ENCODE data around the gene TEN1. TPM values are rescaled to one million over a fixed set of nuclear protein-coding genes. Genes with fewer than 3 reads are reported as not detected.

Gene TEN1
- total and polyA plus RNA-seq, 3 experiments from 2014 or later, result 15.9 to 21.0 (median 17.3) TPM

GRCh38 chr17:75942473-75942872 lies 36.6 kb upstream of the TEN1 start:
- no peak for DNase-seq
- Histone ChIP-seq H3K9me3 (ENCODE audit: low read length) (no peaks in the 10 kb centered on the region), H3K4me1 (ENCODE audit: insufficient read depth, low read length) (peaks cover 10% of the 10 kb centered on the region), H3K4me3 (ENCODE audit: low read length) (no peak overlapping the region), H3K27me3 (ENCODE audit: insufficient read depth, low read length, poor library complexity, severe bottlenecking) (no peaks in the 10 kb centered on the region), H3K27ac (ENCODE audit: low read depth, low read length) (no peak overlapping the region), H3K36me3 (ENCODE audit: insufficient read depth, low read length) (no peaks in the 10 kb centered on the region)
- POLR2A ChIA-PET, result no interaction called here
- CTCF ChIA-PET, result no interaction called here
- Mint-ChIP-seq H3K36me3 (peaks cover 0 to 23% (median 0%) of the 10 kb centered on the region in 3 donors), H3K4me1 (peaks cover 9 to 18% (median 10%) of the 10 kb centered on the region in 3 donors), H3K4me3 (peak overlapping the region in 3 of 7 donors; percentile 4 to 77 (median 8)), H3K27me3 (no peaks in the 10 kb centered on the region), H3K9me3 (no peaks in the 10 kb centered on the region), H3K27ac (no peak overlapping the region)

GRCh38 chr17:75943491-75943890 lies 35.5 kb upstream of the TEN1 start:
- Mint-ChIP-seq H3K9me3 (no peaks in the 10 kb centered on the region), H3K4me1 (peaks cover 9 to 18% (median 10%) of the 10 kb centered on the region in 3 donors), H3K4me3 (no peak overlapping the region), H3K27me3 (no peaks in the 10 kb centered on the region), H3K36me3 (peaks cover 0 to 31% (median 0%) of the 10 kb centered on the region in 3 donors), H3K27ac (no peak overlapping the region)
- ChIA-PET POLR2A (no interaction called here), CTCF (no interaction called here)
- no peak overlapping the region for H3K4me3 ChIP-seq (ENCODE audit: low read length)
- no peak for DNase-seq
- H3K27ac ChIP-seq (ENCODE audit: low read depth, low read length), result no peak overlapping the region
- peaks cover 10% of the 10 kb centered on the region for H3K4me1 ChIP-seq (ENCODE audit: insufficient read depth, low read length)
- no peaks in the 10 kb centered on the region for H3K36me3 ChIP-seq (ENCODE audit: insufficient read depth, low read length)
- H3K27me3 ChIP-seq (ENCODE audit: insufficient read depth, low read length, poor library complexity, severe bottlenecking), result no peaks in the 10 kb centered on the region
- H3K9me3 ChIP-seq (ENCODE audit: low read length), result no peaks in the 10 kb centered on the region

- ChIA-PET CTCF (no interaction called here), POLR2A (no interaction called here)
- peaks cover 9 to 16% (median 10%) of the 10 kb centered on the region in 3 donors for H3K4me1 Mint-ChIP-seq
- Histone ChIP-seq H3K4me1 (ENCODE audit: insufficient read depth, low read length) (peaks cover 8% of the 10 kb centered on the region), H3K9me3 (ENCODE audit: low read length) (no peaks in the 10 kb centered on the region), H3K36me3 (ENCODE audit: insufficient read depth, low read length) (peaks cover 10% of the 10 kb centered on the region), H3K4me3 (ENCODE audit: low read length) (no peak overlapping the region), H3K27me3 (ENCODE audit: insufficient read depth, low read length, poor library complexity, severe bottlenecking) (no peaks in the 10 kb centered on the region), H3K27ac (ENCODE audit: low read depth, low read length) (no peak overlapping the region)
- H3K9me3 Mint-ChIP-seq, result no peaks in the 10 kb centered on the region
- DNase-seq, result no peak
- H3K27ac Mint-ChIP-seq, result no peak overlapping the region
- no peak overlapping the region for H3K4me3 Mint-ChIP-seq
- H3K36me3 Mint-ChIP-seq, result peaks cover 0 to 47% (median 3%) of the 10 kb centered on the region in 3 donors
- H3K27me3 Mint-ChIP-seq, result no peaks in the 10 kb centered on the region
Measured at GRCh38 chr17:75945211-75945610, 33.8 kb upstream of the TEN1 start.

- H3K27me3 Mint-ChIP-seq, result no peaks in the 10 kb centered on the region
- H3K36me3 ChIP-seq (ENCODE audit: insufficient read depth, low read length), result peaks cover 41% of the 10 kb centered on the region
- H3K27ac ChIP-seq (ENCODE audit: low read depth, low read length), result no peak overlapping the region
- H3K4me3 Mint-ChIP-seq, result no peak overlapping the region
- ChIA-PET CTCF (no interaction called here), POLR2A (no interaction called here)
- H3K27ac Mint-ChIP-seq, result no peak overlapping the region
- no peaks in the 10 kb centered on the region for H3K27me3 ChIP-seq (ENCODE audit: insufficient read depth, low read length, poor library complexity, severe bottlenecking)
- H3K4me1 ChIP-seq (ENCODE audit: insufficient read depth, low read length), result no peaks in the 10 kb centered on the region
- peaks cover 0 to 6% (median 0%) of the 10 kb centered on the region in 3 donors for H3K4me1 Mint-ChIP-seq
- H3K4me3 ChIP-seq (ENCODE audit: low read length), result no peak overlapping the region
- no peaks in the 10 kb centered on the region for H3K9me3 Mint-ChIP-seq
- no peaks in the 10 kb centered on the region for H3K9me3 ChIP-seq (ENCODE audit: low read length)
- H3K36me3 Mint-ChIP-seq, result peaks cover 5 to 76% (median 18%) of the 10 kb centered on the region in 3 donors
- no peak for DNase-seq
Measured at GRCh38 chr17:75950421-75950820, 28.6 kb upstream of the TEN1 start.

- Histone ChIP-seq H3K27me3 (ENCODE audit: insufficient read depth, low read length, poor library complexity, severe bottlenecking) (no peaks in the 10 kb centered on the region), H3K9me3 (ENCODE audit: low read length) (no peaks in the 10 kb centered on the region), H3K4me3 (ENCODE audit: low read length) (no peak overlapping the region), H3K36me3 (ENCODE audit: insufficient read depth, low read length) (peaks cover 46% of the 10 kb centered on the region), H3K4me1 (ENCODE audit: insufficient read depth, low read length) (no peaks in the 10 kb centered on the region), H3K27ac (ENCODE audit: low read depth, low read length) (no peak overlapping the region)
- Mint-ChIP-seq H3K36me3 (peaks cover 5 to 78% (median 18%) of the 10 kb centered on the region in 3 donors), H3K27me3 (no peaks in the 10 kb centered on the region), H3K4me1 (peaks cover 0 to 6% (median 0%) of the 10 kb centered on the region in 3 donors), H3K4me3 (no peak overlapping the region), H3K27ac (peak overlapping the region in 2 of 8 donors; percentile 23 to 36), H3K9me3 (no peaks in the 10 kb centered on the region)
- no peak for DNase-seq
- POLR2A ChIA-PET, result no interaction called here
- CTCF ChIA-PET, result interaction anchor here (0.8 kb wide), 1 partner anchor 46 kb away, joined by 3 read pairs; the partner anchor contains the start of gene MRPL38
Measured at GRCh38 chr17:75950855-75951554, 28.0 kb upstream of the TEN1 start.

GRCh38 chr17:75959051-75959838 lies 19.8 kb upstream of the TEN1 start:
- DNase-seq, result no peak
- peaks cover 12% of the 10 kb centered on the region for H3K36me3 ChIP-seq (ENCODE audit: insufficient read depth, low read length)
- Mint-ChIP-seq H3K27ac (peak overlapping the region in 1 of 8 donors; percentile 0), H3K27me3 (no peaks in the 10 kb centered on the region), H3K36me3 (peaks cover 0 to 41% (median 5%) of the 10 kb centered on the region in 3 donors), H3K9me3 (no peaks in the 10 kb centered on the region), H3K4me1 (peaks cover 2 to 25% (median 18%) of the 10 kb centered on the region in 3 donors), H3K4me3 (no peak overlapping the region)
- no peaks in the 10 kb centered on the region for H3K9me3 ChIP-seq (ENCODE audit: low read length)
- no peaks in the 10 kb centered on the region for H3K4me1 ChIP-seq (ENCODE audit: insufficient read depth, low read length)
- H3K27me3 ChIP-seq (ENCODE audit: insufficient read depth, low read length, poor library complexity, severe bottlenecking), result no peaks in the 10 kb centered on the region
- ChIA-PET POLR2A (no interaction called here), CTCF (interaction anchor here (1.0 kb wide), 1 partner anchor 54 kb away, joined by 3 read pairs; no protein-coding TSS in a partner anchor)
- no peak overlapping the region for H3K4me3 ChIP-seq (ENCODE audit: low read length)
- H3K27ac ChIP-seq (ENCODE audit: low read depth, low read length), result no peak overlapping the region

- H3K27ac Mint-ChIP-seq, result no peak overlapping the region
- Histone ChIP-seq H3K9me3 (ENCODE audit: low read length) (no peaks in the 10 kb centered on the region), H3K4me3 (ENCODE audit: low read length) (no peak overlapping the region), H3K4me1 (ENCODE audit: insufficient read depth, low read length) (no peaks in the 10 kb centered on the region), H3K36me3 (ENCODE audit: insufficient read depth, low read length) (peaks cover 9% of the 10 kb centered on the region), H3K27ac (ENCODE audit: low read depth, low read length) (no peak overlapping the region), H3K27me3 (ENCODE audit: insufficient read depth, low read length, poor library complexity, severe bottlenecking) (no peaks in the 10 kb centered on the region)
- DNase-seq, result no peak
- peaks cover 4 to 25% (median 24%) of the 10 kb centered on the region in 3 donors for H3K4me1 Mint-ChIP-seq
- H3K9me3 Mint-ChIP-seq, result no peaks in the 10 kb centered on the region
- ChIA-PET CTCF (interaction anchor here (1.0 kb wide), 1 partner anchor 54 kb away, joined by 3 read pairs; no protein-coding TSS in a partner anchor), POLR2A (no interaction called here)
- no peak overlapping the region for H3K4me3 Mint-ChIP-seq
- peaks cover 0 to 40% (median 7%) of the 10 kb centered on the region in 3 donors for H3K36me3 Mint-ChIP-seq
- H3K27me3 Mint-ChIP-seq, result no peaks in the 10 kb centered on the region
Measured at GRCh38 chr17:75959839-75960511, 19.1 kb upstream of the TEN1 start.
